Esophagus (tissue), 2 donors: Measurements from ENCODE around the gene PURA. TPM values are rescaled to one million over a fixed set of nuclear protein-coding genes. Genes with fewer than 3 reads are reported as not detected.

ENCODE experiments used
- H3K27ac ChIP-seq, 2 donors: one replicate each; pipeline ENCODE4 v1.5.1; 2013; ENCODE audit warnings: low read depth in 2 of 2, mild to moderate bottlenecking in 2 of 2, inconsistent platforms in 1 of 2, low read length in 1 of 2, moderate library complexity in 1 of 2
- H3K27me3 ChIP-seq, 2 donors: one replicate each; pipeline ENCODE4 v1.6.1; 2013; ENCODE audit warnings: low read length in 2 of 2, control low read depth in 1 of 2, mild to moderate bottlenecking in 1 of 2; ENCODE audit not compliant: insufficient read depth in 2 of 2, control insufficient read depth in 1 of 2
- H3K36me3 ChIP-seq, 2 donors: one replicate each; pipeline ENCODE4 v1.6.1; 2013; ENCODE audit warnings: low read length in 1 of 2; ENCODE audit not compliant: control insufficient read depth in 2 of 2, insufficient read depth in 2 of 2
- H3K4me1 ChIP-seq, 2 donors: one replicate each; pipeline ENCODE4 v1.6.1; 2013; ENCODE audit warnings: low read length in 1 of 2; ENCODE audit not compliant: control insufficient read depth in 2 of 2, insufficient read depth in 2 of 2
- H3K4me3 ChIP-seq, 2 donors: one replicate each; pipeline ENCODE4 v1.5.1; 2013; ENCODE audit warnings: low read length in 2 of 2, mild to moderate bottlenecking in 2 of 2, low read depth in 1 of 2, moderate library complexity in 1 of 2
- H3K9me3 ChIP-seq, 2 donors: one replicate each; pipeline ENCODE4 v1.6.1; 2013; ENCODE audit warnings: mild to moderate bottlenecking in 2 of 2, low read depth in 1 of 2, low read length in 1 of 2, moderate library complexity in 1 of 2; ENCODE audit not compliant: control insufficient read depth in 2 of 2, insufficient read depth in 1 of 2
- WGBS, 2 donors: extraction: QIAGEN DNeasy Blood & Tissue Kit; methylation state at CpG; one replicate each; pipeline ENCODE4 v1.1.7; 2013; 5-methylcytosine and 5-hydroxymethylcytosine counted together
- polyA plus RNA-seq, 2 donors: library from polyadenylated mRNA; stranded (reverse); fragments of 200-250 nt; gene quantifications; one replicate each; pipeline ENCODE4 v1.2.3, GENCODE V29; 2013
- donor health status: healthy with polysubstance abuse.
- donor health status: Bipolar disorder and iron deficiency.

PURA gene
- polyA plus RNA-seq, 2 donors: 2.7 to 3.4 TPM

GRCh38 chr5:140165101-140165922, 51.4 kb downstream of the PURA start:
- Histone ChIP-seq H3K4me3 (no peak overlapping the region), H3K4me1 (no peaks in the 10 kb centered on the region), H3K27me3 (no peaks in the 10 kb centered on the region), H3K27ac (no peak overlapping the region), H3K9me3 (no peaks in the 10 kb centered on the region), H3K36me3 (no peaks in the 10 kb centered on the region)
- WGBS, 2 donors: 41 to 74% methylated on average over 5 of the region's 5 CpGs

- Histone ChIP-seq H3K27ac (no peak overlapping the region), H3K36me3 (no peaks in the 10 kb centered on the region), H3K4me3 (no peak overlapping the region), H3K4me1 (no peaks in the 10 kb centered on the region), H3K9me3 (no peaks in the 10 kb centered on the region), H3K27me3 (no peaks in the 10 kb centered on the region)
- WGBS, 2 donors: 63 to 64% methylated on average over 4 of the region's 4 CpGs
Observed at GRCh38 chr5:140165923-140166270, 52.0 kb downstream of the PURA start.

GRCh38 chr5:140166911-140167310, 53.0 kb downstream of the PURA start:
- Histone ChIP-seq H3K9me3 (no peaks in the 10 kb centered on the region), H3K4me1 (no peaks in the 10 kb centered on the region), H3K27ac (no peak overlapping the region), H3K4me3 (no peak overlapping the region), H3K27me3 (no peaks in the 10 kb centered on the region), H3K36me3 (no peaks in the 10 kb centered on the region)

- no peaks in the 10 kb centered on the region for H3K36me3 ChIP-seq
- no peaks in the 10 kb centered on the region for H3K4me1 ChIP-seq
- H3K27ac ChIP-seq: no peak overlapping the region
- H3K27me3 ChIP-seq: no peaks in the 10 kb centered on the region
- H3K4me3 ChIP-seq: no peak overlapping the region
- H3K9me3 ChIP-seq: no peaks in the 10 kb centered on the region
- 95 to 97% methylated on average over 2 of the region's 2 CpGs for WGBS, 2 donors
Observed at GRCh38 chr5:140168371-140168770, 54.5 kb downstream of the PURA start.

GRCh38 chr5:140169410-140169809, 55.5 kb downstream of the PURA start:
- 91 to 100% methylated on average over 1 of the region's 1 CpG for WGBS, 2 donors
- Histone ChIP-seq H3K27ac (no peak overlapping the region), H3K36me3 (no peaks in the 10 kb centered on the region), H3K27me3 (no peaks in the 10 kb centered on the region), H3K9me3 (no peaks in the 10 kb centered on the region), H3K4me1 (no peaks in the 10 kb centered on the region), H3K4me3 (no peak overlapping the region)

GRCh38 chr5:140172483-140172882, 58.6 kb downstream of the PURA start:
- WGBS, 2 donors: 77 to 80% methylated on average over 2 of the region's 2 CpGs
- no peaks in the 10 kb centered on the region for H3K4me1 ChIP-seq
- no peaks in the 10 kb centered on the region for H3K27me3 ChIP-seq
- H3K36me3 ChIP-seq: no peaks in the 10 kb centered on the region
- H3K27ac ChIP-seq: no peak overlapping the region
- H3K9me3 ChIP-seq: no peaks in the 10 kb centered on the region
- no peak overlapping the region for H3K4me3 ChIP-seq

GRCh38 chr5:140174014-140174413, 60.1 kb downstream of the PURA start:
- H3K9me3 ChIP-seq: no peaks in the 10 kb centered on the region
- H3K27ac ChIP-seq: no peak overlapping the region
- no peaks in the 10 kb centered on the region for H3K4me1 ChIP-seq
- H3K36me3 ChIP-seq: no peaks in the 10 kb centered on the region
- no peaks in the 10 kb centered on the region for H3K27me3 ChIP-seq
- WGBS, 2 donors: 85 to 87% methylated on average over 2 of the region's 2 CpGs
- H3K4me3 ChIP-seq: no peak overlapping the region

GRCh38 chr5:140174465-140175366, 60.8 kb downstream of the PURA start, which contains the start of gene CYSTM1:
CYSTM1 (plus strand) TSS chr5:140175188; CDS start chr5:140194466, 19,278 bp downstream.
- Histone ChIP-seq H3K4me1 (no peaks in the 10 kb centered on the region), H3K9me3 (no peaks in the 10 kb centered on the region), H3K4me3 (peak within 1 kb of the TSS; percentile 55 to 81), H3K27me3 (no peaks in the 10 kb centered on the region), H3K27ac (peak within 1 kb of the TSS; percentile 92 to 94), H3K36me3 (no peaks in the 10 kb centered on the region)
- WGBS, 2 donors: 2% methylated on average over 57 to 61 of the region's 61 CpGs
